KOPT-K1 (cell line): Measurements from ENCODE around the gene PREX1.
A peak's percentile ranks its signal among the peaks of the same experiment; 100 is the strongest.

Experiments used
- H3K27ac ChIP-seq: fragments of 200-600 bp; sonication (generic); 2 replicates; pipeline ENCODE4 v1.5.1; 2016; ENCODE audit warnings: antibody characterized with exemption, mild to moderate bottlenecking, low read depth, low read length; ENCODE audit not compliant: poor library complexity, severe bottlenecking
- H3K36me3 ChIP-seq: fragments of 200-600 bp; sonication (generic); 2 replicates; pipeline ENCODE4 v1.5.1; 2017; ENCODE audit warnings: antibody characterized with exemption, mild to moderate bottlenecking, low read length, moderate library complexity; ENCODE audit not compliant: insufficient read depth
- H3K9me3 ChIP-seq: fragments of 200-600 bp; sonication (generic); 2 replicates; pipeline ENCODE4 v1.5.1; 2017; ENCODE audit warnings: antibody characterized with exemption, low read length, mild to moderate bottlenecking; ENCODE audit not compliant: insufficient read depth, poor library complexity, severe bottlenecking

Gene PREX1

DNA sequence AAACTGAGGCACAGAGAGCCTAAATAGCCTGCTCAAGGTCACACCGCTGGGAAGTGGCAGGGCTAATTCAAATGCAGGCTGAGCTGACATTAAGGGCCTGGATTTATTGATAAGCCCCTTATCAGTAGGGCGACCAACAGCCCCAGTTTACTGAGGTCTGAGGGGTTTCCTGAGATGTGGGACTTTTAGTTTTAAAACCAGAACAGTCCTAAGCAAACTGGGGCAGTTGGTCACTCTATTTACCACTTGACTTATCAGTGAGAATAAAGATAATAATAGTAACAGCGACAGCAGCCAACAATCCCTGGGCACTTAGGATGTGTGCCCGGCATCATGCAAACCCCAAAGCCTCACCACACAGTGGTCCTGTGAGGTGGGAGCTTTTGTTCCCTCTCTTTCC, 27.6 kb downstream of the PREX1 start:
- Histone ChIP-seq H3K36me3 (no peaks in the 10 kb centered on the region), H3K27ac (no peak overlapping the region), H3K9me3 (no peaks in the 10 kb centered on the region)

DNA sequence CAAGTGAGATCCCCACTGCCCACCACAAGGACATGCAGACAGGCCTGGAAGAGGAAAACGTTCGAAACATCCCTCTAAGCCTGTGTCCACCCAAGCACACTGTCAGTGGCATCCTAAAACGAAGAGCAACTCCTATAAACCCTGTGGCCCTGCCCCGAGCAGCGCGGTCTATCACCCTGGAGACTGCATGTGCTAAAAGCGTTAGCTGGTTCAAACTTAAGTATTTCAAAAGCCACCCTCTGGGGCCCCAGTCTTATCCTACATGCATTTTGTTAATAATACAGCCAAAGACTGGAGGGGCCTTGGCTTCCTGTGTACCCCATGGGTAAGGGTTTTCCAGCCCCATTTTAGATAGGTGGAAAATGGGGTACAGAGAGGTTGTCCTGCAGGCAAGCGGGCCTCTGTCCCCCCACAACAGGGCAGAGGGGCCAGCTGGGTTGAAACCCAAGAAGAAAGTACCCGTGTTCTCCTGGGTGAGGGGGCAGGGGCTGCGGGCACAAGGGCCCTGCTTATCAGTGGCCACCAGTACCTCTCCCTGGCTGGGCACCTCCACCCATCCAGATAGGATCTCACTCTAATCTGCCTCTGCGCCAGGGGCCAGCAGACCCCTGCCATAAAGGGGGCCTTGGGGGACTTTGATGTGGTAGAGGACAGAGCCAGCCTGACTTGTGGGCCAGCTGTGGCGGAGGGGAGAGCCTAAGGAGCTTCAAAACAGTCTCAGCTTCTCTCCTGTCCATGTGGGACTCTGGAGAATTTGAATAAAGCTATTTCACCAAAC, 28.3 kb downstream of the PREX1 start:
- Histone ChIP-seq H3K27ac (peak overlapping the region; percentile 11), H3K36me3 (no peaks in the 10 kb centered on the region), H3K9me3 (no peaks in the 10 kb centered on the region)

DNA sequence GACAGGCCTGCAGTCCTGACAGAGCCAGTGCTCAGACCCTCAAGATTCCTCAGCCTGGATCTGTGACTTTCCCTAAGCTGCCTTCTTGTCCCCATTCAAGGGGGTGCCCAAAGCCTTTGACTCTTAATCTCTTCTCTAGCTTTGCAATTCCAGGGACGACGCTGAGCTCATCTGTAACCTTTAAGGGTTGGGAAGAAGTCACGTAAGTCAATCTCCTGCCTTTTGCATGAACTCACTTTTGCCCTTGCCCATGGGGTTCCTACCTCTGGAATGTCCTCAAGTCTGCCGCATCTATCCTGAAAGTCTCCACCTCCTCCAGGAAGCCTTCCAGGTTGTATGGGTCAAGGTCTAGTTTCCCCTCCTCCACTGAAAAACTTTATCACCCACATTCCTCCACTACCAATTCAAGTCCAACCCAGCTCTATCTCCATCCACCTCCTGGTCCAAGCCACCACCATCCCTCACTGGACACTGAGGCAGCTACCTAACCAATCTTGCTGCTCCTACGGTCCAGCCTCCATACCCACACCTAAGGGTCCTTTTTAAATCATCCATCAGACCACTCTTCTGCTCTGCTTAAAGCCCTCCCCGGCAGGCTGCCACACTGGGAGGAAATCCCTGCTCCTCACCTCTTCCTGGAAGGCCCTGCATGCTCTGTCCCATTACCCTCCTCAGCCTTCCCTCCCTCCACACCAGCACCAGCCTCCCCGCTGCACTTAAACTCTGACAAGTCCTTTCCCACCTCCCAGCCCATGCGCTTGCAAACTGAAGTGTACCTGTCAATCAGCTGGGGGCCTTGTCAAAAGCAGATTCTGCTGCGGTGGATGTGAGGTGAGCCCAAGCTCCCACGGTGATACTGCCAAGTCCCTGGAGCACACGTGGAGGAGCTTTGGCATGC, 29.7 kb downstream of the PREX1 start:
- H3K36me3 ChIP-seq = no peaks in the 10 kb centered on the region
- no peak overlapping the region for H3K27ac ChIP-seq
- H3K9me3 ChIP-seq = no peaks in the 10 kb centered on the region

DNA sequence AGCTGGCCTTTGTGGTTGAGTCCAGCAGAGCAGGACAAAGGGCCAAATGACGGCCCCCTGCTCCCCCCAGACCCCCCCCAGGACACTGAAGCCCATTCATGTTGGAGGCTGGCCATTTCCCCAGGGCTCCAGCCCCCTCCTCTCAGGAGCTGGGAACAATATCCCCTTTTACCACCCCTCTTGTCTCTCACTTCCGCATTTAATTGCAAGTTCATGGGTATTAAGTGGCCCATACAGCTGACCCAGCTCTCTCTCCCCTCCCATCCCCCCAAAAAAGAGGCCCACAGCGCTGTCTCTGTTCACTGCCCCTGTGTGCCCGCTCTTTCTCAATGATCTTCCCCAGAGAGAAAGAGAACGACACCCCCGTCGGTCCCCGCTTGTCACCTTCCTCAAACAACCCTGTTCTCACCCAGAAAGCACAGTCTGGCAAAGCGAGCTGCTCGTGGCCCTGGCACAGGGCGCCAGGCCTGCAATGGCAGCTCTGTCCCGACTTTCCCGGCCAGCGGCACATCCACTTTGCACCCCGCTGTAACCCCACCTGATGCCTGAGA, 30.4 kb downstream of the PREX1 start:
- Histone ChIP-seq H3K9me3 (no peaks in the 10 kb centered on the region), H3K36me3 (no peaks in the 10 kb centered on the region), H3K27ac (no peak overlapping the region)

DNA sequence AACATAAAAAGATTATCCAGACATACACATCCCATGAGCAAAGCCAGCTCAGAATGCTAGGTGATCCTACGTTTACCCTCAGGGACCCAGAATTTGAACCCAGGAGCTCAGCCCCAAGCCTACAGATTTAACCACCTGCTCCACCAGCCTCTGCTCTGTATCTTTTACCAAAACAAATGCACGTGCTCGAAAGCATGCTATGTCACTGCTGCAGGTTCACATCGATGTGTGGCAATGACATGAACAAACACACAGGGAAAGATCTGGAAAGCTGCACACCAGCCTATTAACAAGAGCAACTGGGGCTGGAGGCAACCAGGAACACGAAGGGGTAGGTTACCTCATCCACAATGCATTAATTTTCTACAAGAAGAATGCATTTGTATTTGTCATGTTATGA, 32.1 kb downstream of the PREX1 start:
- no peak overlapping the region for H3K27ac ChIP-seq
- no peaks in the 10 kb centered on the region for H3K36me3 ChIP-seq
- H3K9me3 ChIP-seq = no peaks in the 10 kb centered on the region

DNA sequence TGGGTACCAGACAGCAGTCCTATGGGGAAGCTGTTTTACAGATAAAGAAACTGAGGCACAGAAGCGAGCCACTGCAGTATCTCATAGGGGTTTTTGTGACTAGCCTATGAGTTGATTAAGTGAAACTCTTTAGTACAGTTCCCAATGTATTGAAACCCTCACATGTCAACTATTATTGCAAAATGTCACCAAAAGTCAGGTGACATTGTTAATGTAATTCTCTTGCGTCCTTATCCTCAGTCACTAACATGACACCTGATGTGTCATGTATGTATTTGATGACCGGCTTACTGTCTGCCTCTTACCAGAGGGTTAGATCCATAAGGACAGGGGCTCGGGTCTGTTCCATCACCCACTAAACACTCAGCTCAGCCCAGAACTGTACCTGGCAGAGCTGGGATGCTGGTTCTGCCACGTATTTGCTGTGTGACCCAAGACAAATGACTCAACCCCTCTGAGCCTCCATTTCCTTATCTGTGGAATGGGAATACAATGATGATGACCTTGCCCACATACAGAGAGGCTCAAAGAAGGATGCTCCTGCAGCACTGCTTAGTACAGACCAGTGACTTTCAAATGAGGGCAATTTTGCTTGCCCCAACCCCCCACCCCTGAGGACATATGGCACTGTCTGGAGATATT, 32.9 kb downstream of the PREX1 start:
- no peaks in the 10 kb centered on the region for H3K9me3 ChIP-seq
- H3K27ac ChIP-seq = no peak overlapping the region
- no peaks in the 10 kb centered on the region for H3K36me3 ChIP-seq

DNA sequence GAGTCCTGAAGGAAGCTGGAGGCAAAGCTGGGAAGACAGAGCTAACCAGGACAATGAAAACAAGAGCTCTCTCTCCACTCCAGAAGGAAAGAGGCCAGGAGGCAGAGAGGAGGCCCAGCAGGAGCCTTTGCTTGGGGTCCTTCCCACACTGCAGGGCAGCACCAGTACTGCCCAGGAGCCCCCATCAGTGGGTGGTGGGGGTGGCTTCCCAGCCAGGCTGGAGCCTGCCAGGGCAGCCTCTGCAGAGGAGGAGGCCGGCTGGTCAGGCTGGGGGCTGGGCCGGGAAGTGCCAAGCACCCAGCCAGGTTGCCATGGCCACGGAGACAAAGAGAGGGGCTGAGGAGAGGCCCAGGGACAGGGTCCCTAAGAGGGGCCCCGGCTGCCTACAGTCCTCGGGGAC, 33.4 kb downstream of the PREX1 start:
- peak overlapping the region; percentile 10 for H3K27ac ChIP-seq
- no peaks in the 10 kb centered on the region for H3K36me3 ChIP-seq
- H3K9me3 ChIP-seq = no peaks in the 10 kb centered on the region

DNA sequence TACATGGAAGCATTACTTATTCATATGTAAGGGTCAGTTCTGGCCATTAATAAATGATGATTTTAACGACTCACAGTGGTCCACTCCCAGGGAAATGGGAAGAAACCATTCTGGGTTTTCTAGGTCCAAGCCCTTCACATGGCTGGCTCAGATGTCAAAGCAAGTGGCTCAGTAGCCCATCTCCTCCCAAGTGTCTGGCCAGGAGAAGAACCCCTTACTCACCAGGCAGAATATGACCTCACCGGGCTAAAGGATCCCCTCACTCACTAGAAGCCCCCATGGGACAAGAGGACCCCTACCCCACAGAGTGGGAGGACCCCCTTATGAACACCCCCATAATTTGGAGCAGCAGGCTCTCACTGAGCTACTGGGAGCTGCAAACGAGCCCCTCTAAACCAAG, 34.0 kb downstream of the PREX1 start:
- Histone ChIP-seq H3K27ac (peak overlapping the region; percentile 10), H3K9me3 (no peaks in the 10 kb centered on the region), H3K36me3 (no peaks in the 10 kb centered on the region)

DNA sequence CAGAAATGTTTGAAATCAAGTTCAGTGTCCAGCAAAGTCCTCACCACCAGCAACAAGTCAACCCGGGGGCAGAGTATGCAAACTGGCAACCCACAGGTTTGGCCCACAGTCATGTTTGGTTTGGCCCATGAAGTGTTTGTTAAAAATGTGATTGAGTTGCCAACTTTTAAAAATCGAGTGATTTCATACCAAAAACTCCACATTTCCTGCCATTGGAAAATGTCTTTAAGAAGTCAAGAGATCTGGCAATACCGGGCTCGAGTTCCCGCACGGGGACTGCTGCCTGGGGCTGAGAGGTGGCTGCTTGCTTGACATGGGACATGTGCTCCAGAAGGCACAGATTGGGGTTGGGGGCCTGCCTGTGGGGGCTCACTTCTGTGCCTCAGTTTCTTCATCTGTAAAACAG, 36.1 kb downstream of the PREX1 start:
- H3K36me3 ChIP-seq = no peaks in the 10 kb centered on the region
- no peaks in the 10 kb centered on the region for H3K9me3 ChIP-seq
- H3K27ac ChIP-seq = no peak overlapping the region

DNA sequence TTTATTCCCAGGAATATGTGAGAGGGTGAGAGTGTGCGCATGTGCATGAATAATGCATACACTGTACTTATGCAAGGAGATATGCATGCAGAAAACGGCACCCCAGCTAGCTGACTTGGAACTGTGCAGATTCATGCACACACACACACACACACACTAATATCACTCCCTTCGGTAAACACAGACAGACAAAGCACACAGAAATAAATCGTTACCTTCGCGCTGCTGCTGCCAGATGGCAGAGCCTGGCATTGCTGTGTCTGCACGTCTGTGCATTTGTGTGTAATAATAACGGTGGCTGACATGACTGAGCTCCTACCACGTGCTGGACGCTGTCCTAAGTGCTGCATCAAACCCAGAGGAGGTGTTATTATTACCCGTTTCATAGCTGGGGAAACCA, 36.8 kb downstream of the PREX1 start:
- Histone ChIP-seq H3K9me3 (no peaks in the 10 kb centered on the region), H3K36me3 (no peaks in the 10 kb centered on the region), H3K27ac (no peak overlapping the region)

DNA sequence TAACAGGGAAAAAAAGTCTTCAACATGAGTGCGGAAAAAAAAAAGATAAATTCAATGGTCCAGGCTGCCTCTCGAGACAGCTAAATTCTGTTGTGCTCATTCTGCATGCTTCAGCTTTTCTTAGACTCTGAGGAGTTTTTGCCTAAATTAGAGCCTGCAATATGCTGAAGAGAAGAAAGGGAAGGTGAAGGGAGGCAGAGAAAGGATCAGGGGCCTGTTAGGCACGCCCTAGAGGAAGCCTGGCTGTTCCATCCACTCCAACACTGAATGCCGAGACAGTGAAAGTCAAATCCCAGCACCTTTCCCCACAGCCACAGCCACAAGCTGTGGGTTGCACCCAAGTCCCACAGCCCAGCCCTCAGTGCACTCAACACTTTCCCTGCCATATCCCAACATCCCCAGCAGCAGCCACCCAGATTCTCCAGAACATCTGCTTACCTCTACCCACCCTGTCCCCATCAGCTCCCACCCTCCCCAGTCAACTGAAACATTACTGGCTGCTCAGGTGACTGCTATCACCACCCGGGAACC, 37.3 kb downstream of the PREX1 start:
- Histone ChIP-seq H3K9me3 (no peaks in the 10 kb centered on the region), H3K36me3 (no peaks in the 10 kb centered on the region), H3K27ac (no peak overlapping the region)

DNA sequence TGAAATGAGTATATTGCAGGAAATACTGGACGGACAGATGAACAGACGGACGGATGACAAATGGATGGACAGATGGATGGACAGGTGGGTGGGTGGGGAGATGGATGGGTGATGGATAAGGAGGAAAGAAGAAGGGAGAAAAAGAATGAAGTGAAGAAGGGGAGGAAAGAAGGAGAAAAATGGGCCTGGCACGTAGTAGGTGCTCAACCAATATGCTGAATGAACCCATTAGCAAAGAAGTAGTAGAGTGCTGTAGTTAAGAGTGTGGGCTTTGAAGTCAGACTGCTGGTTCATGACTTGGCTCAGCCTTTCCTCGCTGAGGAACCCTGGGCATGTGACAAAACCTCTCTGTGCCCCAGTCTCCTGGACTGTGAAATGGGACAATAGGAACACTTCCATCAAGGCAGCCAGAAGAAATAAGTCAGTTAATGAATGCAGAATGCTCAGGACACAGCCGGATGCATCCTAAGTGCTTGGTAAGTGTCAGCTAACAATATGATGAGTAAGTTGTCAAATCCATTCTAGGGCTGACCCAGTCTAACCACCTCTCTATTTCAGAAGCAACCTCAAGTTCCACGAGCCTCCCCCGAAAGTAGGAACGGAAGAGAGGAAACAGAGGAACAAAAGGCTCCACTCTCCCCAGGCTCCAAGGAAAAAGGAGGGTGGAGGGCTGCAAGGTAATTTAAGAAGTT, 37.9 kb downstream of the PREX1 start:
- Histone ChIP-seq H3K27ac (no peak overlapping the region), H3K36me3 (no peaks in the 10 kb centered on the region), H3K9me3 (no peaks in the 10 kb centered on the region)

DNA sequence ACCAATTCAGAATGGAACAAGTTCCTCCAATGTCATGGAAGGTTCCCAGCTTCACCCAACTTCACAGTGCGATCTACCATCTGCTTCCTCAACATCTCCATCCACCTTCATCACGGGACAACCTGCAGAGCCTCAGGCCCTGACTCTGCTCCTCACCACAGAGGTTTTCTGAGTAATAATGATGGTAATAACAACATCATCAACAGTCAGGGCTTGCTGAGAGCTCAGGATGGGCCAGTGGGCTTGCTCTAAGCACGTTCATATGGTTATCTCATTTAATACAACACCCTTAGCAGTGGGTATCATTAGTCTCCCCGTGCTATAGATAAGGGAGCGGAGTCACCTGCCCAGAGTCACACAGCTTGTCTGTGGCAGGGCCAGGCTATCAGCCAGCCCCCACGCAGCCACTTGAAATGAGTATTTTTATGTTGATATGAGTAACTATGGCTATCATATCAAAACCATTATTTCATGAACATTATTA, 38.6 kb downstream of the PREX1 start:
- H3K36me3 ChIP-seq = no peaks in the 10 kb centered on the region
- H3K9me3 ChIP-seq = no peaks in the 10 kb centered on the region
- H3K27ac ChIP-seq = no peak overlapping the region

DNA sequence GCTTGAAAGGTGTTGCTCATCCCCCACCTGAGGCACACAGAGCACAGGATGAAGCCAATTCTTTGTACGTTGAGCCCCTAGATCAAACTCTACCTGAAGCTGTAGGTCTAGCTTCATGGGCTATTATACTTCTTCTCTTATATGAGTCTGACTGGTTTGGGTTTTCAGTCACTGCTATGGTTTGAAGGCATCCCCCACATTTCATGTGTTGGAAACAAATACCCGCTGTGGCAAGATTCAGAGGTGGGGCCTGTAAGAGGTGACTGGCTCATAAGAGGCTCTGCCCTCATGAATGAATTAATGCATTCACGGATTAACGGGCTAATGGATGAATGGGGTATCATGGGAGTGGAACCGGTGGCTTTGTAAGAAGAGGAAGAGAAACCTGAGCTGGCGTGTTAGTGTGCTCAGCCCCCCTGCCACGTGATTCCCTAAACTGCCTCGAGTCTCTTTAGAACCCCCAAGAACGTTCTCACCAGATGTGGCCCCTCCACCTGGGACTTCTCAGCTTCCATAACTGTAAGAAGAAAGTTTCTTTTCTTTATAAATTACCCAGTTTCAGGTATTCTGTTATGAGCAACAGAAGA, 39.2 kb downstream of the PREX1 start:
- H3K9me3 ChIP-seq = no peaks in the 10 kb centered on the region
- no peak overlapping the region for H3K27ac ChIP-seq
- H3K36me3 ChIP-seq = no peaks in the 10 kb centered on the region
